GM18870 (cell line): ENCODE measurements around the gene PEMT.
A peak's percentile ranks its signal among the peaks of the same experiment; 100 is the strongest.

ENCODE experiments used
- ATAC-seq: cut with Tn5 transposase; IDR thresholded peaks from one replicate; pipeline ENCODE4 v1.9.1; 2021; ENCODE audit warnings: moderate library complexity; ENCODE audit not compliant: unreplicated experiment

Gene PEMT

GRCh38 chr17:17605729-17606088, 14.2 kb upstream of the PEMT start:
- no peak for ATAC-seq

DNA sequence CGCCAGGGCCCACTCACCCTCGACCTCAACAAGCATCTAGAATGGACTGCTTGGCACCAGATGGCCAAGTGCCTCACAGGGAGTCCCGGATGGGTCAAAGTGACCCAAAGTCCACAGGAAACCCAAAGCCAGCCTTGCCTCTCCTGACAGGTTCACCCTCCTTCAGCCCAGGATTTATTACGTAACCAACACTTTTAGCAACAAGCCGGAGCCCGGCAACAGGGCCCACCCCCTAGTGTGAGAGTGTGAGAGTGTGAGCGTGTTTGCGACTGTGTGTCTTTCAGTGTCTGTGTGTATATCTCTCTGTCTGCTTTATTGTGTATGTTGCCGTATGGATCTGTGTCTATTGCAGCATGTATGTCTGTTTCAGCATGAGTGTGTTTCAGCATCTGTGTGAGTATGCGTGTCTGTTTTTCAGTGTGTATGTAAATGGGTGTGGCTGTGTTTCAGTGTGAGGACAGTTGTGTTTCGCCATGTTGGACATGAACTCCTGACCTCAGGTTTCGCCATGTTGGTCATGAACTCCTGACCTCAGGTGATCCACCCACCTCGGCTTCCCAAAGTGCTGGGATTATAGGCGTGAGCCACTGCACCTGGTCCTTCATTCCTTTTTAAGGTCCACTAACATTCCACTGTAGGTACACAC, 13.7 kb upstream of the PEMT start:
- no peak for ATAC-seq

DNA sequence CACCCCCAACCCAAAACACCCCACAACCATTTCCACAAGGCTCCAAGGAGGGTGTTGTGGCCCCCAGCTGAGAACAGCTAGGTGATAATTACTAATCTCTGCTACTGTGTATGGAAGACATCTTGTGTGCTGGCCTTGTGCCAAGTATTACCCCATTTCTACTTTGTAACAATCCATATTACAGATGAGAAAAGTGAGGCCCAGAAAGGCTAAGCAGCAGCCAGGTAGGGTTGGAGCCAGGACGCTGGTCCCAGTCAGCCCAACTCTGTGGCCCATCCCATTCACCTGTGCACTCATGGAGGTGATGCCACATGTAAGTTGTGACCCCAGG, 12.4 kb upstream of the PEMT start:
- no peak for ATAC-seq

GRCh38 chr17:17603178-17603894, 11.8 kb upstream of the PEMT start:
- no peak for ATAC-seq

- no peak for ATAC-seq
Observed at GRCh38 chr17:17599965-17600364, 8.5 kb upstream of the PEMT start.

DNA sequence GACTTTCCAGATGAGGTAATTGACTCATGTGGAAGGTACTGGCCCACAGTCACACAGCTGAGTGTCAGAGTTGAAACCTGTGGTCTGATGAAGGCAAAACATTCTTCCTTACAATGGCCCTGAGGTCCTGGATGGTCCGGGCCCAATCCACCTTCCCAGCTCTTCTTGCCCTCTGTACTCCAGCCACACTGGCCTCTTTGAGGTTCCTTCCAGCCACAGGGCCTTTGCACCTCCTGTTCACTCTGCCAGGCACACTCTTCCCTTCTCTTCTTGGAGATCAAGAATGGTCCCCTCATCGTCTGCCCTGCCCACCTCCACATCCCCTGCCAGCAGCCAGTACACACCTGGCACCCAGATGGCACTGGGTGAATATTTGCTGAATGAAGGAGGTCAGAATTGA, 6.5 kb upstream of the PEMT start:
- ATAC-seq = no peak

- no peak for ATAC-seq
Observed at GRCh38 chr17:17595755-17596154, 4.2 kb upstream of the PEMT start.

DNA sequence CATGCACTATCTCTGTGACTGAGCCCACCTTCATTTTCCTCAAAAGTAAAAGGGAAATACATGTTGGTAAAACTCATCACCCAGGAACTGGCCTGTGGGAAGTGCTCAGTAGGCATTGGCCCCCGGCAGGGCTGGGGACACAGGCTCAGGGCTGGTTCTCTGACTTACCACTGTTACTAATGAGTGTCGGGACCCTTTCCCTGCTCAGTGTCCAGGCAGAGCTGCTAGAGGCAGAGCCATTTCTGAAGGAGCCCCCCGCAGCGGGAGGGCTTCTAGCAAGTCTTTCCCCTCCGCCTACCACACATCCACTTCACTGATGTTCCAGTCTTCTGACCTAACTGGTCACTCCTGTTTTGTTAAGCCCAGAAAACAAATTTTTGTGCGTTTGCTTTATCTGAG, 1.7 kb upstream of the PEMT start:
- no peak for ATAC-seq

DNA sequence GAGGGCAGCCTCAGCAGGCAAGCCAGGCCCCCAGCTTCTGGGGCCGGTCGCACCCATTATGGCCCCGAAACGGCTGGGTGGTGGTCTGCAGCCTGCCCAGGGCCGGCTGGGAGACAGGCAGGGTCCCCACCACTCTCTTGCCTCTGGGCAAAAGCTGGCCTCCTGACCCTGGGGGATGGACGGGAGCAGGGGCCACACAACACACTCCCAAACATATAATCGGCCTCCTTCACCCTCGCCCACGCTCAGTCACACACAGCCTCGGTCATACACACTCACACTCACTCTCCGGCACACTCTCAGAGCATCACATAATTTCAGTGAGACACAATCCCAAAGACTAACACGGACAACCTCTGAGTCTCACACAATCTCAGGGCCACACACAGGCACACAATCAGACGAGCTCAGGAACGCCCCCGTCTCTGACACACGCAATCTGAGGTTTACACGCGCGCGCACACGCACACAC, 589 bp downstream of the PEMT start:
- peak; percentile 9 for ATAC-seq

DNA sequence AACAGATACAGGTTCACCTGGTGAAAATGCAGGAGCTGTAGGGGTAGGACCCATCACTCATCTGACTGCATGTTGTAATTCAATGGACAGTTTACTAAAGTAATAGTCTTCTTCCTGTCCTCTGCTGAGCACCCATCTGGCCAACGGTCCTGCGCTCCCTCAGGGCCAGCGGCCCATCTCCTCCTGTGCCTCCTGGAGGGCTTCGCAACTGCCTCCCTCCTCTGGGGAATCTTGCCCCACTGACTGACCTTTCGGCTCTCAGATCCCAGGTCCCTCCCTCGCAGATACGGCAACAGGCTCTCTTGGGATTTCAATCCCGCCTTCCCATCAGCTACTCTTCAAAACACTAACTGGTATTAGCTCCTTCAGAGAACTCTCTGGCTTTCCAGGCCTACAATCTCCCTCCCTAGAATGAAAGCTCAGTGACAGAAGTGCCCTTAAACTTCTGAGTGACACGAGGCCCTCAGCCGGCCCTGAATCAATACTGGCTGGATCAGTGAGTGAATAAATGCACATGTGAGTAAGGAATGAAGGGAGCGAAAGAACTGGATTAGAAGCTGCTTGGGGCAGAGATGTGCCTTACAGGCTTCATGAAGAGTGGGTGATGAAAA, 1.3 kb downstream of the PEMT start:
- ATAC-seq = no peak

GRCh38 chr17:17587614-17588337, 3.7 kb downstream of the PEMT start:
- ATAC-seq = no peak

- no peak for ATAC-seq
Observed at GRCh38 chr17:17582372-17582771, 9.1 kb downstream of the PEMT start.

GRCh38 chr17:17581509-17581908, 10.0 kb downstream of the PEMT start:
- ATAC-seq = no peak

DNA sequence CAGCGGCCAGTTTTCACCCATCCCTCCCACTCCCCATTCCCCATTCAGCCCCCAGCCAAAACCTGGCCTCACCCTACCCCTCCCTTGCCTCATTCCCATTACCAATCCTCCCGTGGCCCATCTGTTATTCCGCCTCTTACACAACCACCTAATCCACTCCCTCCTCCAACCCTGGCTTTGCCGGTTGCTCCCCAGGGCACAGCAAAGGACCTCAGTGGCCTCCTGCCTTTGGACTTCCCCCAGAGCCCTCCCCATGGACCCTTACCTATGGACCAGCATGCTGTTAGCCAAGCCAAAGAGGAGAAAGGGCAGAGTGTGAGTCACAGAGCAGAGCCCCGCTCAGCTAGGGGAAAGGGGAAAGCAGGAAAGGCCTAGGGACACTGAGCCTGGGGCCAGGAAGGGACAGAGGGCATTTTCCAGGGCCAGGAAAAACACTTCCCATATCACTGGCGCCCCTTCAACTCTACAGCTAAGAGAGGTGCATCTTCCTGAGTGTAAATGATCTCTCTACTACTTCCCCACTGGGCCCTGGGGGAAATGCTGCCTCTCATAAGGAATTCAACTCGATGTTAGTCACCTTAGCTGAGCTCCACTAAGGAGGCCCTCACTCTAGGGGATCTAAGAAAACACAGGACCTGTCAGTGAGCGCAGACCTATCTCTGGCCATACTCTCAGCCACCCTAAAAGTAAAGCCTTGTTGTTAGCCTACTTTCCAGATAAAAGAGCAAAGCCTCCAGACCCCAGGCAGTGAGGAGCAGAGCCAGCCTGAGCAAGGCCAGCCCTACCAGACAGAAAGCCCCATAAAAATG, 10.6 kb downstream of the PEMT start:
- ATAC-seq = no peak

DNA sequence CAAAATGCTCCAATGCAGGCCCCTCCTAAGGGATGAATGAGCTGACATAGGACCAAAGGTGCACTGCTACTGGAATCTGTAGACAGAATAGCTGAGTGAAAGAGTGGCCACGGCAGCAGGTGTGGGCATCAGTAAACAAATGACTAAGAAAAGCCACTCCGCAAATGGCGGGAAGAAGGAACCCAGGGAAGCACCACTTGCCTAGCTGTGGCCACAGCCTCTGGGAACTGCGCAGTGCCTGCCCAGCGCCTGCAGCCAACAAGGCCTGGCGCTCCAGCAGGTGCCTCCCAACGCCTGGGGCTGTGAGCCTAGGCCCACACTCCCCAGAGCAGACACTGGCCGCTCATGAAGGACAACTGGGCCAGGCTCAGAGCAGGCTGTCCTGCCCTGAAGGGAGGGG, 11.8 kb downstream of the PEMT start:
- no peak for ATAC-seq

DNA sequence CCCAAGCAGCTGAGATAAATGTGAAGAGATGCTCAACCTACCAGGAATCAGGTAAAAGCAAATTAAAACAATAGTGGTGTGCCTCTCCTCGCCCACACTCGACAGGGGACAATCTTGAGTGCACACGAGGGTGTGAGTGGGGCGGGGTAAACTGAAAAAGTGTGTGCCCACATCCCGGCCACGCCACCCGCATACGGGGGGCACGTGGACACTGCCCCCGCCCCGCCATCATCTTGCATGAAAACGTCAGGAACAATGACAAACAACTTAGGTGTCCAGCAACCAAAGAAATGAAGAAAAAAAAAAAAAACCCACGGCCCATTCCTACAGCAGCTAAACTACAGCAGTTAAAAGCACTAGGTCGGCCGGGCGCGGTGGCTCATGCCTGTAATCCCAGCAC, 14.1 kb downstream of the PEMT start:
- no peak for ATAC-seq

GRCh38 chr17:17576772-17577234, 14.7 kb downstream of the PEMT start:
- ATAC-seq = no peak

- no peak for ATAC-seq
Observed at GRCh38 chr17:17575360-17576251, 15.9 kb downstream of the PEMT start.

DNA sequence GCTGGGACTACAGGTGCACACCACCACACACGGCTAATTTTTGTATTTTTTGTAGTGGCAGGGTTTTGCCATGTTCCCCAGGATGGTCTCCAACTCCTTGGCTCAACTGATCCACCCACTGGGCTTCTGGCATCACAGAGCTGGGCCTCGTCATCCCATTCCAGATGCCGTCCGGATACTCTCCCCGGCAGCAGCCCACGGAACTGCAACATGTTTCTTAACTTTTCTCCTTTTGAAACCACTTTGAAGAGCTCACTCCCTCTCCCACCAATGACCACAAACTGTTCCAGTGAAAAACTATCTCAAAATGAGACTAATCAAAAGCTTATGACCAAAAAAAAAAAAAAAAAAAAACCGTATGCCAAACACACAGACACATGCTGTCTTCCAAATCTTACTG, 17.6 kb downstream of the PEMT start:
- ATAC-seq = no peak
